ENCODE results near the gene HOXD4.

Gene HOXD4

GRCh38 chr2:176187899-176188773 lies 36.8 kb downstream of the HOXD4 start, which contains the start of gene HOXD1 (continued):
- TF ChIP-seq, protein P1, sequence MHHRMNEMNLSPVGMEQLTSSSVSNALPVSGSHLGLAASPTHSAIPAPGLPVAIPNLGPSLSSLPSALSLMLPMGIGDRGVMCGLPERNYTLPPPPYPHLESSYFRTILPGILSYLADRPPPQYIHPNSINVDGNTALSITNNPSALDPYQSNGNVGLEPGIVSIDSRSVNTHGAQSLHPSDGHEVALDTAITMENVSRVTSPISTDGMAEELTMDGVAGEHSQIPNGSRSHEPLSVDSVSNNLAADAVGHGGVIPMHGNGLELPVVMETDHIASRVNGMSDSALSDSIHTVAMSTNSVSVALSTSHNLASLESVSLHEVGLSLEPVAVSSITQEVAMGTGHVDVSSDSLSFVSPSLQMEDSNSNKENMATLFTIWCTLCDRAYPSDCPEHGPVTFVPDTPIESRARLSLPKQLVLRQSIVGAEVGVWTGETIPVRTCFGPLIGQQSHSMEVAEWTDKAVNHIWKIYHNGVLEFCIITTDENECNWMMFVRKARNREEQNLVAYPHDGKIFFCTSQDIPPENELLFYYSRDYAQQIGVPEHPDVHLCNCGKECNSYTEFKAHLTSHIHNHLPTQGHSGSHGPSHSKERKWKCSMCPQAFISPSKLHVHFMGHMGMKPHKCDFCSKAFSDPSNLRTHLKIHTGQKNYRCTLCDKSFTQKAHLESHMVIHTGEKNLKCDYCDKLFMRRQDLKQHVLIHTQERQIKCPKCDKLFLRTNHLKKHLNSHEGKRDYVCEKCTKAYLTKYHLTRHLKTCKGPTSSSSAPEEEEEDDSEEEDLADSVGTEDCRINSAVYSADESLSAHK (tag by site-specific recombination; IDR thresholded peaks at IDR 0.05), result no peak
- TF ChIP-seq ZBTB8A (tag by site-specific recombination; IDR thresholded peaks at IDR 0.05), result peak; percentile 88
- TF ChIP-seq ZNF248 (tag by site-specific recombination; IDR thresholded peaks at IDR 0.05), result no peak
- no peak for TF ChIP-seq MYNN (tag by site-specific recombination; IDR thresholded peaks at IDR 0.05; ENCODE audit: borderline replicate concordance)
- TF ChIP-seq KLF17 (tag by site-specific recombination; IDR thresholded peaks at IDR 0.05), result peak; percentile 43; the same call in 1 of the 2 replicates
- TF ChIP-seq ZNF571 (tag by site-specific recombination; IDR thresholded peaks at IDR 0.05), result no peak
- no peak for TF ChIP-seq ZNF747 (tag by site-specific recombination; IDR thresholded peaks at IDR 0.05)
- TF ChIP-seq HOXD13 (CRISPR knock-in tag; IDR thresholded peaks at IDR 0.05; ENCODE audit: borderline replicate concordance), result no peak
- TF ChIP-seq ZNF433 (tag by site-specific recombination; IDR thresholded peaks at IDR 0.05; ENCODE audit: low read depth), result no peak
- no peak for TF ChIP-seq ZNF658 (tag by site-specific recombination; IDR thresholded peaks at IDR 0.05)
- peak; percentile 20; the same call in 1 of the 2 replicates for TF ChIP-seq ZBTB21 (tag by site-specific recombination; IDR thresholded peaks at IDR 0.05)
- TF ChIP-seq SP2 (tag by site-specific recombination; IDR thresholded peaks at IDR 0.05), result peak; percentile 40; the same call in 1 of the 2 replicates
- TF ChIP-seq ZNF473 (tag by site-specific recombination; IDR thresholded peaks at IDR 0.05), result no peak
- TF ChIP-seq ZNF324 (tag by site-specific recombination; IDR thresholded peaks at IDR 0.05), result no peak
- no peak for TF ChIP-seq ZNF221 (tag by site-specific recombination; IDR thresholded peaks at IDR 0.05; ENCODE audit: borderline replicate concordance)
- no peak for TF ChIP-seq SCRT1 (tag by site-specific recombination; IDR thresholded peaks at IDR 0.05; ENCODE audit: borderline replicate concordance)
- TF ChIP-seq SP3 (tag by site-specific recombination; IDR thresholded peaks at IDR 0.05), result peak; percentile 66
- no peak for TF ChIP-seq INSM2 (tag by site-specific recombination; IDR thresholded peaks at IDR 0.05)
- no peak for TF ChIP-seq ZNF404 (tag by site-specific recombination; IDR thresholded peaks at IDR 0.05)
- peak; percentile 65 for TF ChIP-seq GLIS2 (tag by site-specific recombination; IDR thresholded peaks at IDR 0.05)
- TF ChIP-seq ZNF654 (tag by site-specific recombination; IDR thresholded peaks at IDR 0.05; ENCODE audit: low read depth), result no peak
- TF ChIP-seq CTCF (tag by site-specific recombination; IDR thresholded peaks at IDR 0.05), result no peak; the same call in 1 of the 2 replicates
- no peak for TF ChIP-seq RBAK (tag by site-specific recombination; IDR thresholded peaks at IDR 0.05)
- TF ChIP-seq TRIM28 (IDR thresholded peaks at IDR 0.05; ENCODE audit: borderline replicate concordance, low read length), result no peak
- peak; percentile 98 for TF ChIP-seq ZFHX2 (tag by site-specific recombination; conservative IDR thresholded peaks at IDR 0.05)
- TF ChIP-seq ZFP37 (tag by site-specific recombination; IDR thresholded peaks at IDR 0.05), result no peak
- 0 out of 2 replicates have a peak, but pooled peaks have one; percentile 21 for TF ChIP-seq ZBTB48 (tag by site-specific recombination; IDR thresholded peaks at IDR 0.05)
- TF ChIP-seq GFI1B (tag by site-specific recombination; IDR thresholded peaks at IDR 0.05), result no peak
- no peak for TF ChIP-seq ZNF701 (tag by site-specific recombination; IDR thresholded peaks at IDR 0.05)
- no peak for TF ChIP-seq SALL2 (tag by site-specific recombination; IDR thresholded peaks at IDR 0.05; ENCODE audit: borderline replicate concordance)
- TF ChIP-seq YY2 (tag by site-specific recombination; IDR thresholded peaks at IDR 0.05), result no peak
- TF ChIP-seq, protein P2, sequence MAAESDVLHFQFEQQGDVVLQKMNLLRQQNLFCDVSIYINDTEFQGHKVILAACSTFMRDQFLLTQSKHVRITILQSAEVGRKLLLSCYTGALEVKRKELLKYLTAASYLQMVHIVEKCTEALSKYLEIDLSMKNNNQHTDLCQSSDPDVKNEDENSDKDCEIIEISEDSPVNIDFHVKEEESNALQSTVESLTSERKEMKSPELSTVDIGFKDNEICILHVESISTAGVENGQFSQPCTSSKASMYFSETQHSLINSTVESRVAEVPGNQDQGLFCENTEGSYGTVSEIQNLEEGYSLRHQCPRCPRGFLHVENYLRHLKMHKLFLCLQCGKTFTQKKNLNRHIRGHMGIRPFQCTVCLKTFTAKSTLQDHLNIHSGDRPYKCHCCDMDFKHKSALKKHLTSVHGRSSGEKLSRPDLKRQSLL (tag by site-specific recombination; IDR thresholded peaks at IDR 0.05), result peak; percentile 21; the same call in 1 of the 2 replicates
